Osteoblast (primary cell): ENCODE data around the gene PLAU. TPM values are rescaled to one million over a fixed set of nuclear protein-coding genes. Genes with fewer than 3 reads are reported as not detected.

Source experiments
- DNase-seq: peaks from one replicate; pipeline ENCODE4 v3.0.0; 2011; ENCODE audit warnings: low spot score, mixed read lengths; ENCODE audit not compliant: insufficient read length; ENCODE audit errors: missing footprints
- H2AFZ ChIP-seq: 2 replicates; pipeline ENCODE4 v1.6.0; 2011; ENCODE audit warnings: mild to moderate bottlenecking, low read length
- H3K27ac ChIP-seq: 2 replicates; pipeline ENCODE4 v1.5.1; 2011; ENCODE audit warnings: mild to moderate bottlenecking, low read depth, low read length, moderate library complexity
- H3K27me3 ChIP-seq: 2 replicates; pipeline ENCODE4 v1.6.0; 2012; ENCODE audit warnings: mild to moderate bottlenecking, control low read depth, inconsistent platforms, low read length, moderate library complexity; ENCODE audit not compliant: insufficient read depth
- H3K36me3 ChIP-seq: 2 replicates; pipeline ENCODE4 v1.5.1; 2011; ENCODE audit warnings: mild to moderate bottlenecking, low read length, control low read depth, moderate library complexity; ENCODE audit not compliant: insufficient read depth
- H3K4me1 ChIP-seq: 2 replicates; pipeline ENCODE4 v1.5.1; 2011; ENCODE audit warnings: mild to moderate bottlenecking, low read length, control low read depth, moderate library complexity; ENCODE audit not compliant: insufficient read depth
- H3K4me2 ChIP-seq: 2 replicates; pipeline ENCODE4 v1.6.0; 2011; ENCODE audit warnings: mild to moderate bottlenecking, low read length; ENCODE audit not compliant: insufficient read depth
- H3K4me3 ChIP-seq: fragments of 200-600 bp; sonication (generic); 3 replicates; pipeline ENCODE4 v1.5.1; 2012; ENCODE audit warnings: mild to moderate bottlenecking, low read length, inconsistent platforms; ENCODE audit not compliant: insufficient read depth
- H3K79me2 ChIP-seq: 2 replicates; pipeline ENCODE4 v1.6.0; 2012; ENCODE audit warnings: mild to moderate bottlenecking, low read length, control low read depth, inconsistent platforms; ENCODE audit not compliant: insufficient read depth
- H3K9me3 ChIP-seq: 2 replicates; pipeline ENCODE4 v1.5.1; 2011; ENCODE audit warnings: low read depth, low read length, control low read depth
- H4K20me1 ChIP-seq: 2 replicates; pipeline ENCODE4 v1.6.0; 2012; ENCODE audit warnings: mild to moderate bottlenecking, low read length, control low read depth; ENCODE audit not compliant: insufficient read depth
- CTCF ChIP-seq: IDR thresholded peaks from 2 replicates; pipeline ENCODE4 v1.5.1; 2011; ENCODE audit warnings: mild to moderate bottlenecking, low read depth, low read length, moderate library complexity; ENCODE audit errors: extremely low read depth
- total RNA-seq: library from RNA; depleted of rRNA; stranded (reverse); fragments of >200 nt; gene quantifications from 2 replicates; pipeline ENCODE4 v1.2.3, GENCODE V29; 2012

Gene PLAU
- total RNA-seq: 27.9 and 40.7 TPM in 2 replicates

- Histone ChIP-seq H4K20me1 (peaks cover 3% of the 10 kb centered on the region), H3K27me3 (no peaks in the 10 kb centered on the region), H3K4me2 (peak within 1 kb of the TSS; percentile 83), H3K4me1 (peaks cover 58% of the 10 kb centered on the region), H3K9me3 (no peaks in the 10 kb centered on the region), H3K36me3 (peaks cover 30% of the 10 kb centered on the region), H2AFZ (peak within 1 kb of the TSS; percentile 86), H3K79me2 (peaks cover 18% of the 10 kb centered on the region), H3K27ac (peak within 1 kb of the TSS; percentile 38), H3K4me3 (peak within 1 kb of the TSS; percentile 77)
- TF ChIP-seq CTCF: no peak
- DNase-seq: peak; percentile 92
Observed at GRCh38 chr10:73910764-73911552, at the start of gene PLAU. Gene PLAU (plus strand): TSS chr10:73911132. CDS start chr10:73911556, 424 bp downstream.

GRCh38 chr10:73862011-73862410, 48.9 kb upstream of the PLAU start:
- Histone ChIP-seq H3K27ac (no peak overlapping the region), H3K27me3 (no peaks in the 10 kb centered on the region), H2AFZ (no peak overlapping the region), H3K36me3 (peaks cover 16% of the 10 kb centered on the region), H3K9me3 (no peaks in the 10 kb centered on the region), H3K4me1 (peaks cover 27% of the 10 kb centered on the region), H4K20me1 (peaks cover 14% of the 10 kb centered on the region), H3K4me3 (no peak overlapping the region), H3K79me2 (peaks cover 9% of the 10 kb centered on the region), H3K4me2 (no peak overlapping the region)
- DNase-seq: peak; percentile 22
- TF ChIP-seq CTCF: no peak

GRCh38 chr10:73863039-73863817, 47.7 kb upstream of the PLAU start:
- peaks cover 15% of the 10 kb centered on the region for H3K4me1 ChIP-seq

More at GRCh38 chr10:73863039-73863817, 47.7 kb upstream of the PLAU start:
- DNase-seq: peak; percentile 76
- Histone ChIP-seq H4K20me1 (peaks cover 19% of the 10 kb centered on the region), H3K9me3 (no peaks in the 10 kb centered on the region), H3K4me3 (no peak overlapping the region), H3K79me2 (peaks cover 10% of the 10 kb centered on the region), H2AFZ (no peak overlapping the region), H3K36me3 (peaks cover 23% of the 10 kb centered on the region), H3K27me3 (no peaks in the 10 kb centered on the region), H3K27ac (no peak overlapping the region), H3K4me2 (no peak overlapping the region)
- no peak for TF ChIP-seq CTCF
